SK-N-MC (cell line): ENCODE data around the gene MCF2L.

Source experiments
- EZH2 ChIP-seq: fragments of 200-600 bp; sonication (generic); IDR thresholded peaks from one replicate; pipeline ENCODE4 v1.6.1; 2017; ENCODE audit warnings: antibody characterized with exemption
- POLR2AphosphoS5 ChIP-seq: IDR thresholded peaks from 2 replicates; pipeline ENCODE4 v1.6.1; 2012; ENCODE audit warnings: mild to moderate bottlenecking, low read depth, low read length, borderline replicate concordance

GRCh38 chr13:113041896-113042295, 72.9 kb downstream of the MCF2L start:
- TF ChIP-seq EZH2 (no peak), POLR2AphosphoS5 (no peak)
